ENCODE data around the gene SNRPB.

SNRPB gene

DNA sequence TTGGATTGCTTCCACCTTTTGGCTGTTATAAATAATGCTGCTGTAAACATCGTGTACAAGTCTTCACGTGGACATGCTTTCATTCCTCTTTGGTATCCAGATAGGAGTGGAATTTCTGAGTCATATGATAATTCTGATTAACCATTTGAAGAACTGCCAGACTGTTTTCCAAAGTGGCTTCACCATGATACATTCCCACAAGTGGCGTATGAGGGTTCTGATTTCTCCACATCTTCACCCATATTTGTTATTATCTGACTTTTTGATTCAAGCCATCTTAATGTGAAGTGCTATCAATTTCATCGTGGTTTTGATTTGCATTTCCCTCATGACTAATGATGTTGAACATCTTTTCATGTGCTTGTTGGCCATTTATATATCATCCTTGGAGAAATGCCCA is 2.9 kb upstream of the SNRPB start:
- DNase-seq = no peak

DNA sequence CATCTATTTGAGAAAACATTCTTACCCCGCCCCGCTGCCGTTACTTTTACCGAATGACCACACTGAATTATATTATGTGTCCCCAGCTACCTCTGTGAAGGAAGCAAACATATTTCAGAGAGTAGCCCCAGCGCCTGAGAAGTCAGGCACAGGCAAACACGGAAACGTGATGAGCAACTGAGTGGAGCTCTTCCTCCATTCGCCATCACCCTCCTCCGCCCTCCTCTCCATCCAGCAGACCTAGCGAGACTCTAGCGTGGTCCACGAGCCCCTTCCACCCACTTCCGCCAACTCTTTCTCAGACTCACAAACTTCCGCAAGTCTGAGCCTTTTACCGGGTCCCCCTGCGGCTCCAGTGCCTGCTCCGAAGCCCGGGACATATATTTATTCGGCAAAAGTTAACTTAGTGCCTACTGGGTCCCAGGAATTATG is 582 bp downstream of the SNRPB start:
- DNase-seq = peak; percentile 70

DNA sequence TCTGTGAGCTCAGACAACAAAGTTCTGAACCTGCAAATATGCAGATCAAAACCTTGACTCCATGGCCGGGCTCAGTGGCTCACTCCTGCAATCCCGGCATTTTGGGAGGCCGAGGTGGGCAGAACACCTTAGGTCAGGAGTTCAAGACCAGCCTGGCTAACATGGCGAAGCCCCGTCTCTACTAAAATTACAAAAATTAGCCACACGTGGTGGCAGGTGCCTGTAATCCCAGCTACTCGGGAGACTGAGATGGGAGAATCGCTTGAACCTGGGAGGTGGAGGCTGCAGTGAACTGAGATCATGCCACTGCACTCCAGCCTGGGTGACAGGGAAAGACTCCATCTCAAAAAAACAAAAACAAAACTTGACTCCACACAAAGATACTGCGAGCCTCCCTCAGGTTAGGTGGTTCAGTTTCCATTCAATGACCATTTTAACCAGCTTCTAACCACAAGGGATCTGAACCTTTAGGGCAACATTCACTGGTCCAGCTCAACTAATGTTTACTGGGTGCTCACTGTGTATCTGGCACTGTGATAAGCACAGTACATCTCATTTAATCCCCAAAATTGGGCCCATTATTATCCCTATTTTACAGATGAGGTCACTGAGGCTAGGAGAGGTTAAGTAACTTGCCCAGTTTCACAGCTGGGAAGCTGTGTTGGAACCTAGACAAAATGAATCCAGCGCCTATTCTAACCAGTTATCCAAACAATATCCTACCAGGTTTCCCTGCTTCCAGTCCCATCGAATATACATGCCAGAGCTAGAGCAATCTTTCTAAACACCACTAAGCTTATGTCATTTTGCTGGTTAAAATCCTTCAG is 1.8 kb downstream of the SNRPB start:
- no peak for DNase-seq

DNA sequence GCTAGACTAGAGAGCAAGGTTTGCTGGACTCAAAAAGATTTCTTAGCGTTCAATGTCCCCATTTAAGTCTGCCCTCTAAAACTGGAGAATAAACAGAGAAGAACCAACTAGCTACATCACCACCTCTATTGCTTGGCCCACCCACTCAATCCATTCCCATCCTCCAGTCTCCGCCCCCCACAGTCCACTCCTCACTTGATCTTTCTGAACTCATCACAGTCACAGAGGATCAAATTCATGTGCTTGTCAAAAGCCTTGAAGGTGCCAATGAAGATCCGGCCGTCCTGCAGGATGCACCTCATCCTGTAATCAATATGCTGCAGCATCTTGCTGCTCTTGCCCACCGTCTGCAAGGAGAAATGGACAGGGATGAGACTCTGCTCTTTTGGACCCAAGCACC is 3.2 kb downstream of the SNRPB start:
- DNase-seq = no peak

DNA sequence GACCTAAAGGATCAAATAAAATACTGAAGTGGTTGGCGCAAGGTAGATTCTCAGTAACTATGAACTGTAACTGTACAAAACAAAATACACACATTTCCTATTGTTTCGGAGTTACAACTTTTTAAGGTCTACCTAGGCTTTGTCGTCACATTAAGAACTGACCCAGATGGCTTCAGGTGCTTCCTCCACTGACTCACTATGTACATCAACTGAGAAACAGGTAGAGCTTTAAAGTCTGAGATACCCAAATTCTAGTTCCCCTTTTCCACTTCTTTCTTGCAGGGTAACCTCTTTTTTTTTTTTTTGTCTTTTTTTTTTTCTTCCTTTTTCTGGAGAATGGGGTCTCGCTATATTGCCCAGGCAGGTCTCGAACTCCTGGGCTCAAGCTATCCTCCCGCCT is 5.5 kb downstream of the SNRPB start:
- DNase-seq = no peak

DNA sequence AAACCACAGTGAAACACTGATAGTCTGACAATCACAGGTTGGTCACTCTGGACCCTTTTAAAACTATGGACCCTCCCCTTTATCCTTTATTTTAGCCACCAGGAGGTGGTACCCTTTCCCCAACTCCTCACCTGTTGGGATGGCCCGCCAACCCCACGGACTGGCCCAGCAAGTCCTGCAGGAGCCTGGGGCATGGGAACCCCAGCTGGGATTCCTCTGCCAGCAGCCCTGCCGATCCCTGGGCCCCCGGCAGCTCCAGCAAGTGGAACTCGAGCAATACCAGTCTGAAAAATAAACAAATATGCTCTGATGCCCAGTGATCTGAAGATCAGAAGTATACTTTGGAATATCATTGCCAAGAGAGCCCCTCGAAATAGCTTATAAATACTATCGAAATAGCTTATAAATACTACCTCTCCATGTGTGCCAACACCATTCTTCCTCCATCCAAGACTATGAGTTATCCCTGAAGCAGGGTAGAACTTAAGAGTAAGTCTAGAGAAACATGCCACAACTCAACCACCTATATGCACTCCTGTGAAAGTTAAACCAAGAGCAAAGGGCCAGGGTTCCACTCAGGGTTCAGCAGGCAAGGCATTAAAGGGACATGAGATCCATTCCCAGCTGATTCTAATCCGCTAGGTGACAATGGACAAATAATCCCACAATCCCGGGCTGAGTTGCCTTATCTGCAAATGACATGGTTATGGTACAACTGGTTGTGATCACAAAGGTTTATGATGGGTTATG is 6.8 kb downstream of the SNRPB start:
- DNase-seq = no peak

DNA sequence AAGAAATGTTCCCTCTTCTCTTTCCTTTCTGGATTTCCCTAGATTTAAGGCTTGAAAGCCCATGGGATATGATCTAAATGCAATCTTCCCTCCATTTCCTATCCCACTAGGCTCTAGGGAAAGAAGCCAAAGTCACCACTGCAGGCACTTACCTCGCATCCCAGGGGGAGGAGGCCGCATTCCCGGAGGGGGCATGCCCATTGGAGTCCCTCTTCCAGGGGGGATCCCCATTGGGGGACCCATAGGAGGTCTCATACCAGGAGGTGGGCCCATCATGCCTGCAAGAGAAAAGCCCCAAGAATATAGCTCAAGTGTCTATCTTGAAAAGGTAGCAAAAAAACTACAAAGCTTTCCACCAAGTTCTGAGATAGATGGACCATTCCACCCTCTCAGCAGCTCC is 8.1 kb downstream of the SNRPB start:
- DNase-seq = no peak

DNA sequence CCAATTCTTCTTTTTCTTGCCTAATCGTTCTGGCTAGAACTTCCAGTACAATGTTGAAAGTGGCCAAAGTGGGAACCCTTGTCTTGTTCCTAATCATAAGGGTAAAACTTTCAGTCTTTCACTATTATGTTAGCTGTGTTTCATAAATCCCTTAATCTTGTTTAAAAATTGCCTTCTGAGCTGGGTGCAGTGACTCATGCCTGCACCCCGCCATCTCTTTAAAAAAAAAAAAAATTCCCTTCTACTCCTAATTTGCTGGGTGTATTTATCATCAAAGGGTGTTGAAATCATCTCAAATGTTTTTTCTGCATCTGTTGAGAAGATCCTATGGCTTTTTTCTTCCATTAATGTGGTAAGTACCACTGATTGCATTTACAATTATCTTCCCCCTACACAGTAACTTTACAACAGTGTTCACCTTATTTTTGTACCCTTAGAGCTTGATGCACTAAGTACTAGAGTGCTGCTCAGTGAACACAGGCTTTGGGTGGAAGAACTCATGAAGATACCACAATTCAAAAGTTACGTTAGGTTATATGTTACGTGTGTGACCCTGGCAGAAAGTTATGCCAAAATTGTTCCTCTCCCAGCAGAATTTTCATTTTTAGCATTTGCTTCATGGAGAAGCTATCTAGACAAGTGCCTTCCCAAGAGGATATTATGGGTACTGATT is 9.7 kb downstream of the SNRPB start:
- no peak for DNase-seq

DNA sequence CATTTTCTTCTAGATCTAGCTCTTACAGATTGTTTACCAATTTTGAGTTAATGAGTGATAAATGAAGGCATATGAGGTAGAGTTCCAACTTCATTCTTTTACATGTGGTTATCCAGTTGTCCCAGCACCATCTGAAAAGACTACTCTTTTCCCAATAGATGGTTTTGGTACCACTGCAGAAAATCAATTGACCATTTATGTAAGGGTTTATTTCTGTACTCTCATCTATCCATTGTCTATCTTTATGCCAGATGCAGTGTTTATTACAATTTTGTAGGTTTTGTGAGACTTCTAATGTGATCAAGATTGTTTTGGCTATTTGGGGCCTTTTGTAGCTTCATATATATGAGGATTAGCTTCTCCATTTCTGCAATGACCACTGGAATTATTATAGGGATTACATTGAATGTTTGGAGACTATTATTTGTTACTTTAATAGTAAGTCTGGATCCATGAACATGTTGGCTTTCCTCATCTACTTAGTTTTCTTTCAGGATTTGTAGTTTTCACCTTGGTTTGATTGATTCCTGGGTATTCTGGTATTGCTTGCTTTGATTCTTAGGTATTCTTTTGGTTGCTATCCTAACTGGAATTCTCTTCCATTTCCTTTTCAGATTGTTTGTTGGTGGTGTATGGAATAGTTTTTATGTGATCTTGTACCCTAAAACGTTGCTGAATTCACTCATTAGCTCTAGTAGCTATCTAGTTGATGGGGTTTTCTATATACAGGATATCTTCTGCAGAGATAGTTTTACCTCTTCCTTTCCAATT is 10.4 kb downstream of the SNRPB start:
- no peak for DNase-seq

DNA sequence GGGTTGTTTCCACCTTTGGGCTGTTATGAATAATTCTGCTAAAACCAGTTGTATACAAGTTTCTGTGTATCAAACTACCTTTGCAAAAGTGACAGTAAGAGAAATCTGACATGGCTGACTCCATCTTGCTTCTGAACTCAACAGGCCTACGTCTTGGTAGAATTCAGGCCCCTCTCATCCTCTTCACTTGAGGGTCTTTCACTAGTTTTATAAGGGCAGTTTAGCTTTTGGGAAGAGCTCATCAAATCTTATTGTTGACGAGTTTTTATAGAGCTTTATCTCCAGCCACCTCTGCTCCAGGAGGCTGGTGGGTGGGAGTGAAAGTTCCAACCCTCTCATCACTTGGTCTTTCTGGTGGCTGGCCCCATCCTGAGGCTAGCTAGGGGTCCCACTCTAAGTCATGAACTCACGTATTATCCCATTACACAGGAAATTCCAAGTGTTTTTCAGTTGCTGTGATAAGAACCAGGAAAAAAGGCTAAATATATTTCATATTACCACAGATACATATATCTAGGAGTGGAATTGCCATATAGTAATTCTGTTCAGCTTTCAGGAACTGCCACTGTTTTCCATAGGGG is 11.6 kb downstream of the SNRPB start:
- no peak for DNase-seq

DNA sequence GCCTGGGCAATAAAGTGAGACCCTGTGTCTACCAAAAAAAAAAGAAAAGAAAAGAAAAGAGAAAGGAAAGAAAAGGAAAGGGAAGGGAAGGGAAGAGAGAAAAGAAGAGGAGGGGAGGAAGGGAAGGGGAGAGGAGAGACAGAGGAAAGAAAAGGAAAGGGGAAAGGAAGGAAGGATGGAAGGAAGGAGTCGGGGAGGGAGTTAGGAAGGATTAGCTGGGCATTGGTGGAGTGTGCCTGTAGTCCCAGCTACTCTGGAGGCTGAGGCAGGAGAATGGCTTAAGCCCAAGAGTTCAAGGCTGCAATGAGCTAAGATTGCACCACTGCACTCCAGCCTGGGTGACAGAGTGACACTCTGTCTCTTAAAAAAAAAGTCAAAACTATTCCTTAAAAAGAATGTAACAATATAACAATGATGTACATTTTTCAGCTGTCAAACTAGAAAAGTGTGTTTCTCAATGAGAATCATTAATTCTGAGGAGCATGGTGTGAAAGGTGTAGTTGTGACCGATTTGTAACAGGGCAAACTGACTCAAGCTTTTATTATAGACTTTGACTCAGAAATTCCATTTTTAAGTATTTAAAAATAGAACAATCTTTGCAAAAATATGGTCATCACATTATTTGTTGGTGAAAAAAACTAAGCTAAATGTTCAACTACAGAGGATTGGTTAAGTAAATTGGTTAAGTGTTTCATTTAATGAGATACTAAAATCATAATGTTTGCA is 14.7 kb downstream of the SNRPB start:
- no peak for DNase-seq

DNA sequence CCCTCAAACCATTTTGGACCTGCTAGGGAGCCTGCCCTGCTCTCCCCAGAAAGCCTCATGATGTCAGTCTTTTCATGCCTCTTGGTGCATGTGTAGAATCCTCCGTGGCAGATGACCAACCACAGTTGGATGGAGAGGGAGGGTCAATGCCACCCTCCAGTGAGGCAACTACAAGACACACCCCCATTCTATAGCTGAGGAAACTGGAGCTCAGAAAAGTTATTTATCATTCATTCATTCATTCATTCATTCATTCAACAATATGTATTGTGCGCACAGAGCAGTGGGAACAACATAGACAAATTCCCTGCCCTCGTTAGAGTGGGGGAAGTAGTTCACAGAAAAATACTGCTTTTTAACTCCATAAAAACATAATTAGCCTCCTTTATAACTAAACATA is 16.8 kb downstream of the SNRPB start:
- no peak for DNase-seq

DNA sequence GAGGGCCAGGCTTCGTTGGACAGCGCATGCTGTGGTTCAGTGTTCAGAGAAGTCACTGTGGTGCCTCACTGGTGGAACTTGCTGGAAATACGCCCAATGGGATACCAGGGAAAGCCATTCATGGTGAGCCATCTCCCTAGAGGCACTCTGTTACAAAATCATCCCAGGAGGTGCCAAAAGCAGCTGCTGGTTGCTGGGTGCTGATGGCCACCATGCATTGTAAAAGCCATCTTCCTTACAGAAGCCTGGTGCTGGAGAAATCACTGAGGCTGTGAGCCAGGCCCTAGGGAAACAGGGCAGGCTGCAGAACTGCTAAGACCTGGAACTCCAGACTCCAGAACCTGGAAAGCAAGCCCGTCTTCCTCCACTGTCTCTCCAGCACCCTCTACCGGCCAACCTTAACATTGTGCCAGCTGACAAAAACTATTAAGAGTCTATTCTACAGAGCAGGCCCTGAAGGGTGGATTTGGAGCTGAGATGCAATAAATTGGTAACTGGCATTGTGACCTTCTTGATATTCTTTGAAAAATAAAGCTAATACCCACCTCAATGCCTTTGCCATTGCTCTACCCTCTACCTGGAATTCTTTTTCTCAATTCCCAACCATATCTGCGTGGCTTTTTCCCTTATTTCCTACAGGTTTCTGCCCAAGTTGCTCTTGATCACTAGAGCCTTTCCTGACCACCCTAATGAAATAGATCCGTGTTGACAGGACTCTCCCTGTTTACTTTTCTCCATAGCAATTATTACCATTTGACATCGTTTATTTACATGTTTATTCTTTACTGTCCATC is 18.5 kb downstream of the SNRPB start:
- DNase-seq = peak; percentile 83

DNA sequence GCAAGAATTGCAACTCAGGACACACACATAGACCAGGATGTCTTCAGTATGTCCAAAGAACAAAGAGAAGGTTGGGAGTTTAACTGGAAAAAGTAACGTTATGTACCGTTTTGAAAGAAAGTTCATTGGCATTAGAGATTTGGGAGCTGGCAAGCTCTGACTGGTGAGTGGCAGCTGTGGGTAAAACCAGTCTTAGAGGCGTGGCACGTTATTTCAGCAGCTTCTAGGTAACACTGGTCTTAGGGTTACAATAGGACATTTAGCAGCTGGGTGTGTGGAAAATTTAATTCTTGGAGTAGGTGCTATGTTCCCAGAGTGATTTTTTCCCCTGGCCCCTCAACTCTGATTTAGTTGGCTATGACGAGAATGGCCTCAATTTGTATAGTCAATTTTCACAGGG is 19.2 kb downstream of the SNRPB start:
- no peak for DNase-seq

DNA sequence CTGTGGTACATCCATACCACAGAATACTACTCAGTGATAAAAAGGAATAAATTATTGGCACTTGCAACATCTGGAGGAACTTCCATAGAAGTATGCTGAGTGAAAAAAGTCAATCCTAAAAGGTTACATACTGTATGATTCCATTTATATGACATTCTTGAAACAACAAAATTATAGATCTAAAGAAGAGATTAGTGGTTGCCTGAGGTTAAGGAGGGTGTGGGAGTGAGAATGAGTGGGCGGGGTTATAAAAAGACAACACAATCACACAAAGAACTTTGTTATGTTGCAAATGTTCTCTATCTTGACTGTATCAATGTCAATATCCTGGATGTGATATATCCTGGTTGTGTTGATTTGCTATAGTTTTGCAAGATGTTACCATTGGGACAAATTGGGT is 21.2 kb downstream of the SNRPB start:
- no peak for DNase-seq

DNA sequence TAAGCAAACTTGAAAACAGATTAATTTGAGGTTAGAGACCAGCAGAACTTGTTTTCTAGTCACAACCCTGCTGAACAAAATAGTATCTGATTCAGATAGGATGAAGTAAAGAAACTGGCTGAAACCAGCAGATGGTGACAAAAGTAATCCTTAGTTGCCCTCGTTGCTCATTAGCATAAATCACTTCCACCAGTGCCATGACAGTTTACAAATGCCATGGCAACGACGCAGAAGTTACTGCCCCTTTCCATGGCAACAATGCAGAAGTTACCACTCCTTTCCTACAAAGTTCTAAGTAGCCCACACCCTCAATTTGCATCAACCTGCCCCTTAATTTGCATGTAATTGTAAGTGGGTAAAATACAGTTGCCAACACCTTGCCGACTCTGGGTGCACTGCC is 23.7 kb downstream of the SNRPB start:
- no peak for DNase-seq

DNA sequence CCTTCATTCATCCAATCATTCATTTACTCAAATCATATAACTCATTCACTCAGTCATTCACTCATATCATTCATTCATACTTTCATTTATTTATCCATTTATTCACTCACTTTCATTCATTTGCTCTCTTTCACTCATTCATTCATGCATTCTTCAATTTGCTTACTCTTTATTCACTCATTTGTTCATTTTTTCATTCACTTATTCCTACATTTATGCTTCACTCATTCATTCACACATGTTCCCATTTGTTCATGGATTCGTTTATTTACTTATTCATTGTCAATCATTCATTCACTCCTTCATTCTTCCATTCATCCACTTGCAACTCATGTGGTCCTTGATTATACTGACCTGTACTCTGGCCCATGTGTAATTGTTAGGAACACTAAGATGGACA is 39.4 kb downstream of the SNRPB start:
- no peak for DNase-seq

DNA sequence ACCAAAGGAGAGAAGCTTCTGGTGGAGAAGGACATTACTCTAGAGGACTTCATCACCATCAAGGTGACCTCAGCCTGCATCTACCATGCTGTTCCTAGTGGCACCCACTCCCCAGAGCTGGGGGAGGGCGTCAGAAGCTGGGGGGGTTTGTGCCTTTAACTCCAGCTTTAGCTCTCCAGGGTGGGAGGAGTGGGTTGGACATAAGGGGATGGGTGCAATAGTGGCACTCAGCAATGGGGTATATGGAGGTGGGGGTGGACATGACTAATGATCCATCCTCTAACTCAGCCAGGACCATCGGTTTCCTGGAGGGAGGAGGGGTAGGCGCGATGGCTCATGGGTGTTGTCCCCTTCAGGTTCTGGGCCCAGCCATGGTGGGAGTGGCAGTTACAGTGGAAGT is 40.1 kb downstream of the SNRPB start:
- DNase-seq = no peak

DNA sequence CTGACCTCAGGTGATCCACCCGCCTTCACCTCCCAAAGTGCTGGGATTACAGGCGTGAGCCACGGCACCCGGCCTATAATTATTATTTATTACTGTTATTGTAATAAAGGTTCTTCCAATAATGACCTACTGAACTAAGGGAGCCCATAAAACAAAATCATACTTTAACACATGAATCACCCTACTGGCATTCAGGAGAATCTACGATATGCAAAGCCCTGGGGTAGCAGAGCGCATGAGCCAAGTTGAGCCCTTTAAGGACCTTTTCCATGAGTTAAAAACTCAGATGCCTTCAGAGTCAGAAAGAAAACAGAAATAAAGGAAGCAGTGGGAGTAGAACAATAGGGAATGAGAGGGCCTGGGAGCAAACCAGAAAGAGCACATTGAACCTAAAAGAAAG is 41.5 kb downstream of the SNRPB start:
- no peak for DNase-seq

DNA sequence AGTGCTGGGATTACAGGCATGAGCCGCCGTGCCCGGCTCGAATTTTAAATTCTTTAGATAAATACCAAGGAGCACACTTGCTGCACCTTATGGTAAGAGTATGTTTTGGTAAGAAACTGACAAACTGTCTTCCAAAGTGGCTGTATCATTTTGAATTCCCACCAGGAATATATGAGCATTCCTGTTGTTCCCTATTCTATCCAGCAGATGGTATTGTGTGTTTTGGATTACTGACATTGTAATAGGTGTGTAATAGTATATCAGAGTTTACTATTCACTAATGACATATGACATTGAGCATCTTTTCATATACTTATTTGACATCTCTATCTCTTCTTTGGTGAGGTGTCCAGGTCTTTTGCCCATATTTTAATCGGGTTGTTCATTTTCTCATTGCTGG is 49.3 kb downstream of the SNRPB start:
- DNase-seq = no peak

DNA sequence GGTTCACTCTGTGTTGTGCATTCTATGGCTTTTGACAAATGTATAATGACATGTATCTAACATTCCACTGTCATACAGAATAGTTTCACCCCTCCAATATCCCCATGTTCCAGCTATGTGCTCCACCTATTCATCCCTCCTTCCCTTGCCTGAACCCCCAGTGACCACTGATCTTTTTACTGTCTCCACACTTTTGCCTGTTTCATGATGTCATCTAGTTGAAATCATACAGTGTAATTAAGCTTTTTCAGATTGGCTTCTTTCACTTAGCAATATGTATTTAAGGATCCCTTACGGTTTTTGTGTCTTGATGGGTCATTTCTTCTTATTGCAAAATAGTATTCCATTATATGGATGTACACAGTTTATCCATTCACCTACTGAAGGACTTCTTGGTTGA is 50.1 kb downstream of the SNRPB start:
- no peak for DNase-seq

All from activated CD4-positive, alpha-beta T cell treated with anti-CD3 and anti-CD28 coated beads for 48 hours (primary cell).